Tongue (tissue), 2 donors: ENCODE data around the gene PJVK. TPM values are rescaled to one million over a fixed set of nuclear protein-coding genes. Genes with fewer than 3 reads are reported as not detected.
"Not testable (repeated sequence)": the region's sequence is repeated elsewhere in the genome, so short reads cannot be mapped to it uniquely, and the experiment has no call there.

ENCODE experiments used
- DNase-seq: peaks from one replicate; pipeline ENCODE4 v3.0.0-alpha.2; 2015
- total RNA-seq: library from RNA; depleted of rRNA; stranded (reverse); fragments of >200 nt; gene quantifications from one replicate; pipeline ENCODE4 v1.2.3, GENCODE V29; 2014

PJVK gene
- total RNA-seq, 1 donor from 2014 or later: 2.8 TPM

DNA sequence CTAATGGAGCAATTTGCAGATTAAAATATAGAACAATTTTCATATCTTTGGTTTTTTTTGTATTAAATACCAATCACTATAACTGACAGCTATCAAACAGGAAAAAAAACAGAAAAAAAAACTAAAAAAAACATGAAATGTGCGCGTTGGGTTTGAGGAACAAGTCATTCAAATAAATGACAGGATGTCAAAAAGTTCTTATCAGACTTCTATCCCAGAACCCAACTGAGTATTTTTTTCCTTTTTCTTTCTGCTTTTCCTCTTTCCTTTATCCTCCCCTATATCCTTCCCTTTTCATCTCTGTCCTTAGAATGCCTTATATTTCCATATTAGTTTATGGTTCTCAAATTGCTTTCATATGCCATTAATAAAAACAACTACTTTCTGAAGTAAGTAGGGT is 14.5 kb upstream of the PJVK start:
- DNase-seq: no peak

DNA sequence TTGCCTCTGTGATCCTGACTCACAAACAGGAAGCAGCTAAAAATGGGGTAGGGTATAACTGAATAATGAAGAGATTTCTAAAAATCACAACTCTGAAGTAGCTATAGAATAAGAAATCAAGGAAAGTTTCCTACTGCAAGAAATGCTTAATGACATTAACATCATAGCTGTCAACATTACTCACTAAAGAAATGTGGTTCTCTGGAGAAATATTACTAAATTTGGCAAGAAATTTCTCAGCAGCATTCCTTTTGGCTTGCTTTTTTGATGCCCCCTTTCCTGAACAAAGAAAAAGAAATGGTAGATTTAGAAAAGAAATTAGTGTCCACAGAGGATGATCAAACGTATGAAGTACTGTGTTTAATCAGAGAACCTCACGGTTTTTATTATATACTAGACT is 9.8 kb upstream of the PJVK start:
- DNase-seq: no peak

DNA sequence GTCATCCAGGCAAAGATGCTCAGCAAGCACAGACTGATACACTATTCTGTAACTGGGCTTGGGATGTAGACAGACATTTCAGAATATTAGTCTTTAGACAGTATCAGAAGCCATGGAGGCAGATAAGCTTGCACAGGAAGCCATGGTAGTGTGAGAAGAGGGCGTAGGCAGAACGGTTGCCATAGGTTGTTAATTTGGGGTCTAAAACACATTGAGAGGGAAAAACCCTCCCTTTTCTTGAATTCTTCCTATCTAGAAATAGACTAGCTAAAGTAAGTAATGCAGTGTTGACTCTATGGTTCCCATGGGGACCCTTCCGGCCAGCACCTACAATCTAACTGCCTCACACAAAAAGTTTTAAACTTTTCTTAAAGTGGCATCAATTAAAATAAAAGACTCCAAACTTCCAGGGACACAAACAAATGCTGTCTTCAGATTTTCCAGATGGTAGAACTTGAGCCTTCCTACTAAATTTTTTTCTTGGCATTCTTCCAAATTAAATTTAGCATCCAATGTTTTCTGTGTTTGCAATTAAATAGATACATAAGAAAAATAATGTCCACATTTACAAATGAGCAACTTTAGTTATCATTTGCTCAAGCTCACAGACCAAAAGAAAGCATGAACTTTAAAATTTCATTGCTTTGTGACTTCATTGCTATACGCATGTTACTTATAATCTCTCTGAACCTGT is 2.1 kb upstream of the PJVK start:
- peak; percentile 15 for DNase-seq

DNA sequence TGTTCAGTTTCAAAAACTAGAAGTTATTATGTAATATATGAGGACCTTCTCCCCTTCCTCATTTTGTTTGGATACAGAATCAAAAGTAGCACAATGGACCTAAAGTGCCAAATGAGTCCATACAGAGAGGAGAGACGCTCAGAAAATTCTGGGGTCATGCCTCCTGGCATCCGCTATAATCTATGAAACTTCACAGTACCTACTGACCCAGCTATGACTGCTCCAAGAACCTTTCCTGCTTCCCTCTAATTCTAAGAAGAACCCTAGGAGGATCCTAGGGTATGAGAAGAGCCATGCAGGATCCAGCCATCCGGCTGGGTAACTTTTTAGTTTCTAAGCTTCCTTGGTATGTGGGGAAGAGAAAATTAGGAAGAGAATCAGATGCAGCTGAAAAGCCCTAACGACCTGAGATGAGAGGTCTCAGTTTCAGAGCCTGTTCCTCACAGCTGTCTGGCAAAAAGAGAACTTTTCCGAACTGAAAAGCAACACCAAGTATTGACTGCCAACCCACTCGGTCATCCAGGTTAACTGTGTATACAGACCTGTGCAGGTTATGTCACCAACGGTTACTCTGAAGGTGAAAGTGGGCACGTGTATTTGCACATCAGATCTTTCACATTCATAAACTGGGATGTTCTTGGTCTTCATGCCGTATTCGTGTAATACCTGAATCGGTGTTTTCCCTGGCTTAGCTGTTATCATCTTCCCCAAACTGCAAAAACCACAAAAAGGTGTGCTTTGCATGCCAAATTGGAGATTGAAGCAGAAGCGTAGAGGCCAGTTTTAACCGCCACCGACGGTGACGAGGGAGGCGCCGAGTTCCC is 1.3 kb upstream of the PJVK start:
- DNase-seq: peak; percentile 49

DNA sequence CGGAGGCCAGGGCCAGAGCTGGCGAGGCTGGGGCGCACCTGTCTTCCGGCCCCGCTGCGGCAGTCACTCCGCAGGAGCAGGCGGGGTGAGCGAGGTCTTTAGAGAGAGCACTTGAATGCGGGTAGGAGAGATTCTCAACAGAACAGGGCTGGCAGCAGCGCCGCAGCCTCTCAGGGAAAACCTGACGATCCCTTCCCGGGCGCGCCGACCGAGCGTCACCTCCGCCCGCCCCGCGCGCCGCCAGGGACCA is 729 bp upstream of the PJVK start:
- peak; percentile 92 for DNase-seq

DNA sequence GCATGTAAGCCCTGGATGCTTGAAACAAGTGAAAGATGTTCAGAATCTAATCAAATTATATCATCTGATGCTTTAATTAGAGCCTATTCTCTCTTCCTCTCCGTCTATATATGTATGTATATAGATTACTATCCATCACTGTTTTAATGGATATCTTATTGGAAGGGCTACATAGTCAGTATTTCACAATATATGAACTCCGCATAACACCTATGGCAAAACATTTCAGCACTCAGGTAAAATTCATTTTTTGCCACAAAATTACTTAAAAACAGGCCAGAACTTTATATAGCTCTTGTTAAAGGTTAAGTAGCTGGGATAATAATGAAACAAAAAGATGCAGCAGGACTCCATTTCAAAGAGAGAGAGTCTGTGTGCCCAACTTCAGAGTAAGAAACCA is 1.2 kb downstream of the PJVK start:
- no peak for DNase-seq

DNA sequence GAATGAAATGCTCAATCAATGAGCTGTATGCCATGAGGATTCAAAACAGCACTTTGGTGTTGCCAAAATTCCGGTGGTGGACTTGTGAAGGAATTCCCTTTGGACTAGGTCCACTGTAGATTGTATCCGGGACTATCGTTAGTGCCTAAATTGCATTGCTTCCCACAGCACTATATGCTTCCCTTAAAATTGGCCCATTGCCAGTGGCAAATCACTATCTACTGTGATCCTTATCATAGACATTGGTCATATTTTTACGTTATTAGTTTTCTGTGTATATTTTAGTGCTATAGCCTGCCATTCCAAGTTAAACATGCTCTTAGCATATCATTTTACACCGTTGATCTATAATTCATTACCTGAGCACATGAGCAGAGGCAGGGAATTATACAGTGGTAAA is 1.7 kb downstream of the PJVK start:
- DNase-seq: no peak

DNA sequence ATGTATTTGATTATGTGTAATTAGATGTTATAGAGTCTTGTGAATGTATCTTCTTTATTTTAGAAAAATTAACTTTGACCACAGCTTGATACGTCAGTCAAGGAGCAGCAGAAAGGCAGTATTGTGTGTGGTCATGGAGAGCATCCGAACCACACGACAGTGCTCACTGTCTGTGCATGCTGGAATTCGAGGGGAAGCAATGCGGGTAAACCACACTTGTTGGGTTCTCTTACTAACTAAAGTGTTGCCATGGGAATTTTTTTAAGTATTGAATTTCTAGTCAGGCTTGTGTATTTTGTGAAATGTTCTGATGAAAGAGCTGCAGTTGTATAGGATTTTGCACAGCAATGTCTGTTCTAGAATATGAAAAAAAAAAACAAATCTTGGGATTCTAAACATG is 4.8 kb downstream of the PJVK start:
- no peak for DNase-seq

DNA sequence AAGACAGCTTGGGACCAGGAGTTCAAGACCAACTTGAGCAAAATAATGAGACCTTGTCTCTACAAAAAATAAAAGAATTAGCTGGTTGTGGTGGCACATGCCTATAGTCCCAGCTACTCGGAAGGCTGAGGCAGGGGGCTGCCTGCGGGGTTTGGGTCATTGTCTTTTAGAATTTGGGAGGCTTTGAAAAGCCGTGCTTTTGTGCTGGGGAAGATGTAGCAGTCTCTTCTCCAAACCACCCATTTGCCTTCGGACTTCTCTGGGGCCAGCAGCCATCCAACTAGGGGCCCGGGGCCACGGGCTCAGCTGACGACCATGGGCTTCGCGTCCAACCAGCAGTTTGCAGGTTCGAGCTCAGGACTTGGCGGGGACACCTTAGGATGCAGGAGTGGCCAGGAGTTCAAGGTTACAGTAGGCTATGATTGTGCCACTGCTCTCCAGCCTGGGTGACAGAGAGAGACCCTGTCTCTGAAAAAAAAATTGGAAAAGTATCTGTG is 6.3 kb downstream of the PJVK start:
- no peak for DNase-seq

DNA sequence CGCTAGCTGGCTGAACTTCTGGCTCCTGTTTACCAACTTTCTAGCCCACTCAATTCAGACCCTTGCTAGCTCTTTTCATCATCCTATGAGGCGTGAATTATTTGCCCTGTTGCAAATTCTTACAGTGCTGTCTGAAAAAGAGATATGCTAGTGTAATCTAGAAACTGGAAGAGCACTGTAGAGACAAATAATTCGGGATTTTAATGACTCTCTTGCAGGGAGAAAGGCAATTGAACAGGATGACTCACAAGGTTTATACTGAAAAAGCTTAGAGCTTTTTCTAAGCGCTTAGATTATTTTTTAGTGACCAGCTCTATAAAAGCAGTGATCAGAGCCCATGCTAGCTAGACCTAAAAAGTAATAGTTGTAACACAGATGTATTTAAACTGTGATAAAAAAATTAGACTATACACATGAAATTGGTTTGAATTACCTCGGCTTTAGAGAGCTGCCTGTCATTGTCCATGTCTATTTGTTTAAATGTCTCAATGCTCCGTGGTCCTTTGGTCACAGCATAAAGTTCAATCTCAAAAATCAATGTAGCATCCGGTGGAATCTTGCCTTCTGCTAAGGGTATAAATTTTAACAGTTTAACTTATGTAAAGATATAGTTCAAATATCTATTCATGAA is 18.2 kb downstream of the PJVK start:
- DNase-seq: no peak

DNA sequence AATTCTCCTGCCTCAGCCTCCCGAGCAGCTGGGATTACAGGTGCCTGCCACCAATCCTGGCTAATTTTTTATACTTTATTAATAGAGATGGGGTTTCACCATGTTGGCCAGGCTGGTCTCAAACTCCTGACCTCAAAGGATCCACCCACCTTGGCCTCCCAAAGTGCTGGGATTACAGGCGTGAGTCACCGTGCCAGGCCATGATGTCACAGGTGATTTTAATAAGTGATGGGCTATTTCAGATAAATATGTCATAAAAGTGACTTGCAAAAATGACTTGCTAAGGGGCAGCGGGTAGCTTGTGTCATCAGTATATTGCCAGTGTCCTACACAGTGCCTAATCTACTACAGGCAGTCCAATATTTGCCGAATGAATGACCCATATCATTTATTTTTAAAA is 20.1 kb downstream of the PJVK start:
- DNase-seq: not testable (repeated sequence)

DNA sequence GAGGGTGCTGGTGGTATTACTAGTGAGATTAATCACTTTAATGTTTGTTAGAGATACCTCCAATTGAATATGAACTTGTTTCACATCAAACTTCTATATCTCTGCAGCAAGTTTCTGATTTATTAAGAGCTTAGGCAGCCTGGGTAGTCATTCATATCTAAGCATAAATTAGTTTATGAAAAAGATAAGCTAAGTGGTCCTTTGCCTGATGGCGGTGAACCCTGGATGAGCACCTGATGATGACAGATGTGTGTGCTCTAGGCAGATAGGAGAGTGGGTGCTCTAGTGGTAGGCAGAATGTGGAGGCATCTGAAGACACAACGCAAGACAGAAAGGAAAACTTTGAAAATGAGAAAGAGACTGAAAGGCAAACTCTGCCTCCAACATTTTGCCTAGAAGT is 22.2 kb downstream of the PJVK start:
- no peak for DNase-seq

DNA sequence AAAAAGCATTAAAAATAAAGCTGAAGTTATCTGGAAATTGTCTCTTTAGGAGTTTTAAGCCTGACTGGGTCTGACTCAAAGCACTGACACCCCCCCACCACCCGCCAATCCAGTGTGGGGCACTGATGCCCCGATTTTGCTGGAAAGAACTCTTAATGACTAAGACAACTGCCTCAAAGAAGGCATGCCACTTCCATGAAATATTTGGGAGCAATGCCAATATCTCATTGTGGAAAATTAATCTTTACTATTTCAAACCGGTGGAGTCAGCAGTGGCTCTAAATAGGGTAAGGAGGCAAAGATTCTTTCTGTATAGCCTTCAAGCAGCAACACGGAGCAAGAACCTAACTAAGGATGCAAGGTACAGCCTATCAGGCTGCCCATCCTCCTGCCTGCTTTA is 22.8 kb downstream of the PJVK start:
- peak; percentile 49 for DNase-seq

DNA sequence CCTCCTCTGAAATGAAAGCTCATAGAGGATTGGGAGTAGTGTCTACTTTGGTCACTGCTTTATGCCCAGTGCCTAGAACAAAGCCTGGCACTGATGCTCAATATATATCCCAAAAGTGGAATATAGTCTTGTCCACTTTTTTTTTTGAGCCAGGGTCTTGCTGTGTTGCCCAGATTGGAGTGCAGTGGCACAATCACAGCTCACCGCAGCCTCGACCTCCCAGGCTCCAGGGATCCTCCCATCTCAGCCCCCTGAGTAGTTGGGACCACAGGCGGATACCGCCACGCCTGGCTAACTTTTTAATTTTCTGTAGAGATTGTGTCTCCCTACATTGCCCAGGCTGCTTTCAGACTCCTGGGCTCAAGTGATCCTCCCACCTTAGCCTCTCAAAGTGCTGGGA is 23.4 kb downstream of the PJVK start:
- no peak for DNase-seq

DNA sequence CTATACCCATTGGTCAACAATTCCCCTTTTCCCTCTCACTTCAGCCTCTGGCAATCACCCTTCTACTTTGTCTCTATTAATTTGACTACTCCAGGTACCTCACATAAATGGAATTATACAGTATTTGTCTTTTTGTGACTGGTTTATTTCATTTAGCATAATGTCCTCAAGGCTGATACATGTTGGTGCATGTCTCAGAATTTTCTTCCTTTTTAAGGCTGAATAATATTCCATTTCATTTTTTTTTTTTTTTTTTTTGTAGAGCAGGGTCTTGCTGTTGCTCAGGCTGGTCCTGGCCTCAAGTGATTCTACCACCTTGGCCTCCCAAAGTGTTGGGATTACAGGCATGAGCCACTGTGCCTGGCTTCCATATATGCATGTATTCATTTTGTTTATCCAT is 25.3 kb downstream of the PJVK start:
- no peak for DNase-seq

DNA sequence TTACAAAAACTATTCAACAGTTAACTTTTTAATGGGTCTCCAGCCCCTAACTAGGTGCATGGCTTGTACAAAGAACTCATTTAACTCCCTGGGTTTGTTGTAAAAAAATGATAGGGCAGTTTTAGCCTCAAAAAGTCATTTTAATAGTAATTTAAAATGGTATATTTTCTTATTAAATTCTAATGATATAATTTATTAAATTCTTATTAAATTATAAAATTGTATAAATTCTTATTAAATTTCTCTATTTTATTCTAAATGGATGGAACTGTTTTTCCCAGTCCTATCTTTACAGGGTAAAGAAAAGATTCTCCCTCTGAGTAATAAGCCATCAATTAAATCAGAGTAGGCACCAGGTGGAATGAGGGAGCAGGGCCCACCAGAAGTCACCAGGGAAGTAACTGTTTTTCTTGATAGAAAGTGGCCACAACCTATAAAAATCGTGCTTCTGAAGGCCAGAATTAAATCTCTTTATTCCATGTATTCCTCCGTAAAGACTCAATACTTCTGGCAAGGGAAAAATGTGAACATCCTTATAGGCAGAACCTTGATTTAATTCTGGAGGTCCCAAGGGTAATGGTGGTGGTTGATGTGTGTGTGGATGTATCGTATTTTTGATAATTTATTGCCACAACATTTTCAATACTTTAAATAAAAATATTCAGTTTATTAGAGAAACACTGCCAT is 26.4 kb downstream of the PJVK start:
- DNase-seq: peak; percentile 55

DNA sequence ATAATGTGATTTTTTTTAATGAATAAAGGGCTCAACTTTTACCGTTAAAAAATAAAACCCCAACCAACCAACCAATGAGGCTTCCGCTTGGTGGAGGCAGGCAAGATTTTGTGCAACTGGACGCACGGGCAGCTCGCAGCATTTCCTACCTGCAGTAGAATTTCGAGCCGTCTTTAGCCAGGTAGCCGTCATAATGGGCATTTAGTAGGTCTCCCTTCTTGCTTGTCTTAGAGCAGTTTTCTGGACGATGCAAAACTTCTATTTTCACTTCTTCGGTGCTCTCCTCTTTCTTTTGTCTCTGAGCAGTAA is 26.9 kb downstream of the PJVK start:
- DNase-seq: no peak

DNA sequence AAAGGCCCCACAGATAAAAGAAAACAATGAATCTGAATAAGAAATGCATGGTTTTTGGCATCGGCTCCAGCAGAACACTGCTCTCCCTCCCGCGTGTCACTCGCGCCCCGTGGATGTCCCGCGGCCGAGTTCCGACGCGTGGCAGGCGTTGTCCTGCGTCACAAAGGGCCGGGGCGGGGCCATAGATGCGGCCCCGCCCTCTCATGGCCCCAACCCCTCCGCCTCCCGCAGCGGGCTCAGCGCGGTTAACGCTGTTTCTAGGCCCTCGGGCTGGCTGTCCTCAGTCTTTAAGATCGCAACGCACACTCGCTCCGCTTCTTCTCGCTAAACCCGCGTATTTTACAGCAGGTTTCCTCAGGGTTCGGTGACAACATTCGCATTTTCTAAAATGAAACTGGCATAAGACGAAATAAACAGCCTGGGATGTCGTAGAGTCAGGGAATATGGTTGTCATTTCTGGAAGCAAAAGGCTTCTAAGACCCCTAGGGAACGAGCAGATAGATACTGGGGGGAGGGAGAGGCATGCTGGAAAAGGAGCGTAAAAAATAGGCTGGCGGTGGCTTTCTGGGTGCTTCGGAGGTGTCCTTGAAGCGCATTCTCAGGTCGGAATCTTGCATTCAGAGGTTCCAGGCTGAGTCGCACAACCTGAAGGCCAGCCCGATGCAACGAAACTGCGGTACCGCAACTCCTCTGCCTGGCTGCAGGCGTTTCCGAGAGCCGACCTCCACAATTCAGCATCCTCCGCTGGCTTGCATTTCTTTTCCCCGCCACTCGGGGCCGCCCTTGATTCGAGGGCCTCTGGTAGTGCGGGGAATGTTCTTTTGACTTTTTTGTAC is 27.5 kb downstream of the PJVK start, which contains the start of gene FKBP7:
Gene FKBP7 (minus strand): TSS at position 162 of the 836 bp plus-strand sequence. CDS start 101 bp downstream, at position 61.
- DNase-seq: peak; percentile 94

DNA sequence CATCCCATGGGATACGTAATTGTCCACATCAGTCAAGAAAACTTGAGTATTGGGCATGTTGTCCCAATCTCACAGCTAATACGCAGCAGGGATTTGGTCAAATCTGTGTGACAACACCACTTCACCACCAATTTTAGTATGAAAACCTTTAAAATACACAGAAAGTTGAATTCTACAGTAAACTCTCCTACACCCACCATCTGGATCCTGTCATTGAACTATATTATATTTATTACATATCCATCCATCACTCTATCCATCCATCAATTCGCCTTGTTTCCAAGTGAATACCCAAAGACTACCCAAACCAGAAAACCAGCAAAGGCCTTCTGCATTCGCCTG is 28.1 kb downstream of the PJVK start:
- DNase-seq: no peak

DNA sequence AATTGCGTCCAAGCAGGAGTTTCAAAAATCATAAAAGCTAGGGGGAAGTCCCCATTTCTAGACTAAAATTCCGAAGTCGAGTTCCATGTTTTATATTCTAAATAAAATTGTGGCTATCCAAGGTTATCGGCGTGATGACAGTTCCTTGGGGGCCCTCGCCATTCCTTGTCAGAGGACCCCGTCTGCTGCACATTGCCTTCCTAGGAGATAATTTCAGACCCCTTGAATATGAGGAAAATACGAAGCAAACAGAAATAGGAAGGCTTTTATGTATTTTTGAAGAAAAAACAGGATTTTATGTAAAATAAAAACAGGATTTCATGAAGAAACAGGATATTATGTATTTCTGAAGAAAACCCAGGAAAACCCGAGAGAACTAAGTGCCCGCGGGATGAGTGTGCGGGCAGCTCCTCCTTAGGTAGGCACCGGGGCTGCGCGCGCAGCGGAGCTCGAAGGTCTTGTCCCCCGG is 28.6 kb downstream of the PJVK start:
- DNase-seq: no peak

DNA sequence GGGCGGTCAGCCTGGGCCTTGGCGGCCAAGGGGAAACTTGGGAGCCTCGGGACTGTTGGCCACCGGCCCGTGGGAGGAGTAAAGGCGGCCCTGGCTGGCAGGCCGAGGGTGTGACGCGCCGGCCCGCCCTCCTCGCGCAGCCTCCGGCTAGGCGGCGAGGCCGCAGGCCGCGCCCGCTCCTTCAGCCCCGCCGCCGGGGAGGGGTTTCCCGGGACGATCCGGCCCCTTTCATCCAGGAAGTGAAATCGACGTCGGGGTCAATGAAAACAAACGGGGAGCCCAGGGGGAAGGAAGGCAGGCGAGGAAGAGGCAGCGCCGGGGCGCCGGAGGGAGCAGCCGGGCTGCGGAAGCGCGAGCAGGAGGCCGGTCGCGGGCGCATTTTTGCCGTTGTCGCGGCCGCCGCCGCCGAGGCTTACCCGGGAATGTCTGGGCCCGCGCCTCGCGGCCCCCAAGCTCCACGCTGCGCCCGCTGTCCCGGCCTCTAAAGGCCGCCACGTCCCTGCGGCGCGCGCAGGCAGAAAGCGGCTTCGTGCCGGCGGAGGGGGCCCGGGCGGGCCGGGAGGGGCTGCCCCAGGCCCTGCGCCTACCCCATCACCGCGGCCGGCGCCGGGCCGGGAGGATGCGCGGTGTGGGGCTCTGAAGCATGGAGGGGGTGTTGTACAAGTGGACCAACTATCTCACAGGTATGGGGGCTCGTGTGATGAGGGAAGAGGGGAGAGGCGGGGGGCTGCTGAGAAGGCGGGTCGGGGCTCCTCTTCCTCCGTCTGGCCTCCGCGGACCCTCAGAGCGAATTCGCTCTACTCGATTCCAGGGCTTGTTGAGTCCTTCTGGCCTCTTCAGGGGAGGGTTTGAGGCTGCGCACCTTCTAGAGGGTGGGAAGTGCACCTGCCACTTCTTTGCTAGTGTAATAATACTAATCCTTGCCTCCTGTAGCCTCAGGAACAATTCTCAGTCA is 29.3 kb downstream of the PJVK start, which contains the start of gene PLEKHA3:
Gene PLEKHA3 (plus strand): TSS at position 231 of the 955 bp plus-strand sequence. CDS start 413 bp downstream, at position 644.
- DNase-seq: peak; percentile 96
